HG02610 (cell line): ENCODE measurements around the gene C3orf70.

Experiments used
- ATAC-seq: cut with Tn5 transposase; IDR thresholded peaks from one replicate; pipeline ENCODE4 v1.9.1; 2021; ENCODE audit warnings: mild to moderate bottlenecking, moderate library complexity; ENCODE audit not compliant: unreplicated experiment

The C3orf70 gene

GRCh38 chr3:185089751-185090150 is 63.1 kb downstream of the C3orf70 start:
- ATAC-seq, result no peak

- ATAC-seq, result no peak
Measured at GRCh38 chr3:185089343-185089742, 63.5 kb downstream of the C3orf70 start.

- no peak for ATAC-seq
Measured at GRCh38 chr3:185087419-185087818, 65.4 kb downstream of the C3orf70 start.

- ATAC-seq, result no peak
Measured at GRCh38 chr3:185084901-185085300, 68.0 kb downstream of the C3orf70 start.

GRCh38 chr3:185084402-185084801 is 68.5 kb downstream of the C3orf70 start:
- ATAC-seq, result no peak

- no peak for ATAC-seq
Measured at GRCh38 chr3:185082829-185083228, 70.0 kb downstream of the C3orf70 start.

- ATAC-seq, result no peak
Measured at GRCh38 chr3:185082149-185082548, 70.7 kb downstream of the C3orf70 start.

GRCh38 chr3:185081521-185081920 is 71.3 kb downstream of the C3orf70 start:
- ATAC-seq, result no peak

GRCh38 chr3:185079625-185080024 is 73.2 kb downstream of the C3orf70 start:
- ATAC-seq, result no peak

GRCh38 chr3:185076219-185076618 is 76.6 kb downstream of the C3orf70 start:
- ATAC-seq, result no peak

- no peak for ATAC-seq
Measured at GRCh38 chr3:185075547-185075946, 77.3 kb downstream of the C3orf70 start.

GRCh38 chr3:185071287-185071800 is 81.5 kb downstream of the C3orf70 start:
- ATAC-seq, result no peak

GRCh38 chr3:185070491-185071286 is 82.2 kb downstream of the C3orf70 start:
- ATAC-seq, result no peak

- no peak for ATAC-seq
Measured at GRCh38 chr3:185069037-185070030, 83.5 kb downstream of the C3orf70 start.

- no peak for ATAC-seq
Measured at GRCh38 chr3:185067173-185067572, 85.7 kb downstream of the C3orf70 start.

- no peak for ATAC-seq
Measured at GRCh38 chr3:185066251-185066650, 86.6 kb downstream of the C3orf70 start.

GRCh38 chr3:185065059-185065458 is 87.8 kb downstream of the C3orf70 start:
- no peak for ATAC-seq

GRCh38 chr3:185063431-185063830 is 89.4 kb downstream of the C3orf70 start:
- ATAC-seq, result no peak

- ATAC-seq, result no peak
Measured at GRCh38 chr3:185062191-185062590, 90.7 kb downstream of the C3orf70 start.

GRCh38 chr3:185060655-185061054 is 92.2 kb downstream of the C3orf70 start:
- no peak for ATAC-seq

- ATAC-seq, result no peak
Measured at GRCh38 chr3:185059766-185060165, 93.1 kb downstream of the C3orf70 start.
